ENCODE data around the gene CFL2. TPM values are rescaled to one million over a fixed set of nuclear protein-coding genes. Genes with fewer than 3 reads are reported as not detected.

Gene CFL2
- total RNA-seq: 1 to 10 TPM; 3.9 to 4.9 TPM

GRCh38 chr14:34714320-34715126 is at the start of gene CFL2:
CFL2 (minus strand) TSS chr14:34714593; CDS start chr14:34714540, 53 bp downstream.

Other genes with a start within 250 kb of the CFL2 start
- 10 to 100 TPM; 40.2 to 44.6 TPM for gene EAPP, start 174.9 kb downstream of the CFL2 start, total RNA-seq
- 10 to 100 TPM; 77.7 to 79.3 TPM for gene SNX6, start 84.4 kb downstream of the CFL2 start, total RNA-seq
- gene BAZ1A, start 160.8 kb upstream of the CFL2 start, total RNA-seq: 10 to 100 TPM; 49.0 to 53.8 TPM

Data from activated naive CD4-positive, alpha-beta T cell treated with anti-CD3 and anti-CD28 coated beads, Interleukin-2, amount 10 ng/mL, durations not matched to agents 5 hours and 36 hours (primary cell).